ENCODE data around the gene PIGH. TPM values are rescaled to one million over a fixed set of nuclear protein-coding genes. Genes with fewer than 3 reads are reported as not detected.

Gene PIGH
- total RNA-seq, 1 donor from 2014 or later = 11.3 TPM

GRCh38 chr14:67636361-67636919 lies 36.4 kb upstream of the PIGH start:
- Histone ChIP-seq H4K20me1 (ENCODE audit: insufficient read depth, low read length) (no peaks in the 10 kb centered on the region), H3K27ac (ENCODE audit: low read depth, low read length) (no peak overlapping the region), H3K4me3 (ENCODE audit: insufficient read depth, low read depth, low read length) (no peak overlapping the region), H3K27me3 (ENCODE audit: insufficient read depth, low read length) (no peaks in the 10 kb centered on the region), H3K9ac (ENCODE audit: low read length) (no peak overlapping the region), H2AFZ (ENCODE audit: low read depth, low read length) (no peak overlapping the region), H3K4me1 (ENCODE audit: insufficient read depth, low read length) (no peaks in the 10 kb centered on the region), H3K36me3 (ENCODE audit: insufficient read depth, low read length) (no peaks in the 10 kb centered on the region), H3K4me2 (ENCODE audit: low read length) (no peak overlapping the region), H3K79me2 (ENCODE audit: insufficient read depth, low read length) (no peaks in the 10 kb centered on the region), H3K9me3 (ENCODE audit: insufficient read depth, low read depth, low read length) (no peaks in the 10 kb centered on the region)
- Mint-ChIP-seq H3K27me3 (ENCODE audit: low read depth, unreplicated experiment) (no peaks in the 10 kb centered on the region), H3K9me3 (ENCODE audit: unreplicated experiment) (no peaks in the 10 kb centered on the region), H3K4me1 (ENCODE audit: low read depth, unreplicated experiment) (peaks cover 6% of the 10 kb centered on the region), H3K4me3 (ENCODE audit: unreplicated experiment) (no peak overlapping the region), H3K36me3 (ENCODE audit: low read depth, unreplicated experiment) (peaks cover 3% of the 10 kb centered on the region), H3K27ac (ENCODE audit: unreplicated experiment) (peak overlapping the region; percentile 63)
- DNase-seq (ENCODE audit: low read depth) = no peak
- TF ChIP-seq EZH2 (IDR thresholded peaks at IDR 0.05; ENCODE audit: insufficient read depth, low read length) = no peak
- TF ChIP-seq CTCF (IDR thresholded peaks at IDR 0.05; ENCODE audit: insufficient read depth, low read depth, low read length) = no peak
- no peak for FAIRE-seq

GRCh38 chr14:67633451-67634147 lies 33.5 kb upstream of the PIGH start:
- Histone ChIP-seq H3K36me3 (ENCODE audit: insufficient read depth, low read length) (no peaks in the 10 kb centered on the region), H3K27ac (ENCODE audit: low read depth, low read length) (no peak overlapping the region), H3K4me2 (ENCODE audit: low read length) (no peak overlapping the region), H3K9me3 (ENCODE audit: insufficient read depth, low read depth, low read length) (no peaks in the 10 kb centered on the region), H3K9ac (ENCODE audit: low read length) (no peak overlapping the region), H3K27me3 (ENCODE audit: insufficient read depth, low read length) (no peaks in the 10 kb centered on the region), H3K4me3 (ENCODE audit: insufficient read depth, low read depth, low read length) (no peak overlapping the region), H3K79me2 (ENCODE audit: insufficient read depth, low read length) (no peaks in the 10 kb centered on the region), H2AFZ (ENCODE audit: low read depth, low read length) (no peak overlapping the region), H3K4me1 (ENCODE audit: insufficient read depth, low read length) (no peaks in the 10 kb centered on the region), H4K20me1 (ENCODE audit: insufficient read depth, low read length) (no peaks in the 10 kb centered on the region)
- H3K4me3 Mint-ChIP-seq (ENCODE audit: unreplicated experiment) = no peak overlapping the region
- no peaks in the 10 kb centered on the region for H3K27me3 Mint-ChIP-seq (ENCODE audit: low read depth, unreplicated experiment)
- no peak for FAIRE-seq
- no peak for DNase-seq (ENCODE audit: low read depth)
- no peaks in the 10 kb centered on the region for H3K9me3 Mint-ChIP-seq (ENCODE audit: unreplicated experiment)
- peaks cover 6% of the 10 kb centered on the region for H3K4me1 Mint-ChIP-seq (ENCODE audit: low read depth, unreplicated experiment)
- peaks cover 3% of the 10 kb centered on the region for H3K36me3 Mint-ChIP-seq (ENCODE audit: low read depth, unreplicated experiment)
- no peak for TF ChIP-seq CTCF (IDR thresholded peaks at IDR 0.05; ENCODE audit: insufficient read depth, low read depth, low read length)
- no peak for TF ChIP-seq EZH2 (IDR thresholded peaks at IDR 0.05; ENCODE audit: insufficient read depth, low read length)
- no peak overlapping the region for H3K27ac Mint-ChIP-seq (ENCODE audit: unreplicated experiment)

- DNase-seq (ENCODE audit: low read depth) = no peak
- H3K79me2 ChIP-seq (ENCODE audit: insufficient read depth, low read length) = no peaks in the 10 kb centered on the region
- no peak for TF ChIP-seq EZH2 (IDR thresholded peaks at IDR 0.05; ENCODE audit: insufficient read depth, low read length)
- no peak for TF ChIP-seq CTCF (IDR thresholded peaks at IDR 0.05; ENCODE audit: insufficient read depth, low read depth, low read length)
- H3K27ac Mint-ChIP-seq (ENCODE audit: unreplicated experiment) = peak overlapping the region; percentile 14
- no peaks in the 10 kb centered on the region for H4K20me1 ChIP-seq (ENCODE audit: insufficient read depth, low read length)
- no peaks in the 10 kb centered on the region for H3K9me3 Mint-ChIP-seq (ENCODE audit: unreplicated experiment)
- H3K36me3 Mint-ChIP-seq (ENCODE audit: low read depth, unreplicated experiment) = peaks cover 3% of the 10 kb centered on the region
- no peak for FAIRE-seq
- no peak overlapping the region for H3K9ac ChIP-seq (ENCODE audit: low read length)
- no peaks in the 10 kb centered on the region for H3K4me1 Mint-ChIP-seq (ENCODE audit: low read depth, unreplicated experiment)
- H3K9me3 ChIP-seq (ENCODE audit: insufficient read depth, low read depth, low read length) = no peaks in the 10 kb centered on the region
- no peak overlapping the region for H3K4me3 Mint-ChIP-seq (ENCODE audit: unreplicated experiment)
- H3K4me2 ChIP-seq (ENCODE audit: low read length) = no peak overlapping the region
- no peak overlapping the region for H3K27ac ChIP-seq (ENCODE audit: low read depth, low read length)
- H3K36me3 ChIP-seq (ENCODE audit: insufficient read depth, low read length) = no peaks in the 10 kb centered on the region
- no peaks in the 10 kb centered on the region for H3K27me3 ChIP-seq (ENCODE audit: insufficient read depth, low read length)
- no peaks in the 10 kb centered on the region for H3K27me3 Mint-ChIP-seq (ENCODE audit: low read depth, unreplicated experiment)
- no peaks in the 10 kb centered on the region for H3K4me1 ChIP-seq (ENCODE audit: insufficient read depth, low read length)
- no peak overlapping the region for H3K4me3 ChIP-seq (ENCODE audit: insufficient read depth, low read depth, low read length)
- no peak overlapping the region for H2AFZ ChIP-seq (ENCODE audit: low read depth, low read length)
These were observed 30.9 kb upstream of the PIGH start for GRCh38 chr14:67630938-67631337.
